HepG2 (cell line): ENCODE measurements around the gene JPH4. TPM values are rescaled to one million over a fixed set of nuclear protein-coding genes. Genes with fewer than 3 reads are reported as not detected.

ENCODE experiments used
- ARHGAP35 ChIP-seq: sonication (generic); formaldehyde crosslinking; IDR thresholded peaks from 2 replicates; pipeline ENCODE4 v1.9.0; 2022; ENCODE audit warnings: mild to moderate bottlenecking, inconsistent platforms, moderate library complexity, missing genetic modification reagents, borderline replicate concordance
- ATF2 ChIP-seq: sonication (generic); formaldehyde crosslinking; IDR thresholded peaks from 2 replicates; pipeline ENCODE4 v1.4.0; 2020; ENCODE audit warnings: missing genetic modification reagents
- BCLAF1 ChIP-seq: fragments of 450-650 bp; IDR thresholded peaks from 2 replicates; pipeline ENCODE4 v1.6.1; 2017; ENCODE audit warnings: mild to moderate bottlenecking
- FOXK1 ChIP-seq: sonication (generic); formaldehyde crosslinking; IDR thresholded peaks from 2 replicates; pipeline ENCODE4 v1.4.0; 2020; ENCODE audit warnings: low read depth, missing genetic modification reagents, borderline replicate concordance
- GABPB1 ChIP-seq: IDR thresholded peaks from 2 replicates; pipeline ENCODE4 v1.6.1; 2016; ENCODE audit warnings: mild to moderate bottlenecking, missing genetic modification reagents, moderate library complexity, missing compliant biosample characterization
- HINFP ChIP-seq: sonication (generic); formaldehyde crosslinking; IDR thresholded peaks from 2 replicates; pipeline ENCODE4 v1.4.0; 2020; ENCODE audit warnings: low read depth, mild to moderate bottlenecking, missing genetic modification reagents
- REPIN1 ChIP-seq: sonication (generic); formaldehyde crosslinking; IDR thresholded peaks from 2 replicates; pipeline ENCODE4 v1.8.0; 2022; ENCODE audit warnings: missing genetic modification reagents, low read depth, mild to moderate bottlenecking, borderline replicate concordance
- SAP130 ChIP-seq: IDR thresholded peaks from 2 replicates; pipeline ENCODE4 v1.6.1; 2016; ENCODE audit warnings: low read depth
- SNAI1 ChIP-seq: sonication (generic); formaldehyde crosslinking; IDR thresholded peaks from 2 replicates; pipeline ENCODE4 v1.5.0; 2020; ENCODE audit warnings: mild to moderate bottlenecking, missing genetic modification reagents, borderline replicate concordance
- ZBTB14 ChIP-seq: sonication (generic); formaldehyde crosslinking; IDR thresholded peaks from 2 replicates; pipeline ENCODE4 v1.4.0; 2020; ENCODE audit warnings: missing genetic modification reagents
- ZFX ChIP-seq: sonication (generic); formaldehyde crosslinking; IDR thresholded peaks from 2 replicates; pipeline ENCODE4 v1.4.0; 2020; ENCODE audit warnings: mild to moderate bottlenecking, low read depth, missing genetic modification reagents, moderate library complexity
- ZNF318 ChIP-seq: sonication (generic); formaldehyde crosslinking; IDR thresholded peaks from 2 replicates; pipeline ENCODE4 v1.4.0; 2020; ENCODE audit warnings: mild to moderate bottlenecking, missing genetic modification reagents
- ZNF780A ChIP-seq: sonication (generic); formaldehyde crosslinking; IDR thresholded peaks from 2 replicates; pipeline ENCODE4 v1.8.0; 2022; ENCODE audit warnings: mild to moderate bottlenecking, missing genetic modification reagents, moderate library complexity
- polyA plus RNA-seq, 8 experiments: library from polyadenylated mRNA; depleted of rRNA in 3 of 8; stranded (reverse) in 7 of 8; unstranded in 1 of 8; fragments of >200 nt; fragmentation: Illumina TruSeq in 4 of 8; extraction: Trizol in 4 of 8; gene quantifications; 2 replicates each; pipeline versions ENCODE4 v1.2.1 to v1.2.3, GENCODE V29; 2011 to 2016; ENCODE audit warnings: low read depth in 4 of 8, missing spikeins in 1 of 8, mixed read lengths in 1 of 8; ENCODE audit not compliant: insufficient read depth in 1 of 8
- total RNA-seq, 5 experiments: library from RNA; depleted of rRNA; stranded (reverse); fragments of >200 nt; fragmentation: Illumina TruSeq; extraction: Trizol; gene quantifications; 2 replicates each; pipeline ENCODE4 v1.2.3, GENCODE V29; 2016; ENCODE audit warnings: low read depth in 1 of 5

JPH4 gene
- total and polyA plus RNA-seq, 2 of the 13 experiments (the other 11 are each of a cell fraction or from before 2014, with no cell fraction given) = 0.08 to 0.22 TPM

GRCh38 chr14:23600322-23600707 is 21.7 kb upstream of the JPH4 start (continued):
- no peak for TF ChIP-seq GABPB1 (CRISPR knock-in tag)
- peak; percentile 5; the same call in 1 of the 2 replicates for TF ChIP-seq SAP130 (CRISPR knock-in tag)
- TF ChIP-seq ZFX (CRISPR knock-in tag) = 0 out of 2 replicates have a peak, but pooled peaks have one; percentile 36
- TF ChIP-seq ZNF780A (CRISPR knock-in tag) = 0 out of 2 replicates have a peak, but pooled peaks have one; percentile 32
- TF ChIP-seq ZBTB14 (CRISPR knock-in tag) = no peak
- no peak for TF ChIP-seq ARHGAP35 (CRISPR knock-in tag)
- no peak for TF ChIP-seq BCLAF1
- peak; percentile 29; the same call in 1 of the 2 replicates for TF ChIP-seq SNAI1 (CRISPR knock-in tag)
- TF ChIP-seq REPIN1 (CRISPR knock-in tag) = peak; percentile 36; the same call in 1 of the 2 replicates
- 0 out of 2 replicates have a peak, but pooled peaks have one; percentile 83 for TF ChIP-seq ZNF318 (CRISPR knock-in tag)
- peak; percentile 16; the same call in 1 of the 2 replicates for TF ChIP-seq FOXK1 (CRISPR knock-in tag)
- TF ChIP-seq ATF2 = no peak
- 0 out of 2 replicates have a peak, but pooled peaks have one; percentile 47 for TF ChIP-seq HINFP (CRISPR knock-in tag)
